Body of pancreas (tissue), 4 donors: Measurements from ENCODE around the gene DIAPH1.

ENCODE experiments used
- POLR2A ChIP-seq, 3 donors: fragments of 450-650 bp; IDR thresholded peaks; one replicate each; pipeline ENCODE4 v1.6.1; 2016; ENCODE audit warnings: antibody characterized with exemption in 3 of 3, mild to moderate bottlenecking in 2 of 3
- TF ChIP-seq, protein P1 (sequence below), 7 experiments: fragments of 450-650 bp in 4 of 7; fragments of 200-600 bp in 3 of 7; sonication (generic) in 3 of 7; IDR thresholded peaks; one replicate each; pipeline ENCODE4 v1.5.1; 2016 to 2019; ENCODE audit warnings: antibody characterized with exemption in 7 of 7

DNA sequence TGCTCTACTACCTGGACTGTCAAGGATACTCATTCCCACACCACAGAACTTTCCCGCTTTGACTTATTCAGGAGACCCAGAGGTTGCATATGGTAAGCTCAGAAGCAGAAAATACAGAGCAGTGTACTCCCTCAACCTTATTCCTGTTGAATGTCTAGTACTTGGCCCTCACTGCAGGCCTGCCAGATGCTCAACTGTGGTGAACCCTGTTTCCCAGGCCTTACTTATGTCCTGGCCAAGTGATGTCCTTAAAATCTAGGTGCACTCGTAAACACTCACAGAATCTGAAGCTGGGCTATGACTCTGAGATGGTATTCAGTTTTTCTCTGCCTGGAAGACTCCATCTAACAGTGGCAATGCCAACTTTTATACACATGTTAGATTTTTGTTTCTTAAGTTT, 21.0 kb downstream of the DIAPH1 start:
- TF ChIP-seq, protein P1, sequence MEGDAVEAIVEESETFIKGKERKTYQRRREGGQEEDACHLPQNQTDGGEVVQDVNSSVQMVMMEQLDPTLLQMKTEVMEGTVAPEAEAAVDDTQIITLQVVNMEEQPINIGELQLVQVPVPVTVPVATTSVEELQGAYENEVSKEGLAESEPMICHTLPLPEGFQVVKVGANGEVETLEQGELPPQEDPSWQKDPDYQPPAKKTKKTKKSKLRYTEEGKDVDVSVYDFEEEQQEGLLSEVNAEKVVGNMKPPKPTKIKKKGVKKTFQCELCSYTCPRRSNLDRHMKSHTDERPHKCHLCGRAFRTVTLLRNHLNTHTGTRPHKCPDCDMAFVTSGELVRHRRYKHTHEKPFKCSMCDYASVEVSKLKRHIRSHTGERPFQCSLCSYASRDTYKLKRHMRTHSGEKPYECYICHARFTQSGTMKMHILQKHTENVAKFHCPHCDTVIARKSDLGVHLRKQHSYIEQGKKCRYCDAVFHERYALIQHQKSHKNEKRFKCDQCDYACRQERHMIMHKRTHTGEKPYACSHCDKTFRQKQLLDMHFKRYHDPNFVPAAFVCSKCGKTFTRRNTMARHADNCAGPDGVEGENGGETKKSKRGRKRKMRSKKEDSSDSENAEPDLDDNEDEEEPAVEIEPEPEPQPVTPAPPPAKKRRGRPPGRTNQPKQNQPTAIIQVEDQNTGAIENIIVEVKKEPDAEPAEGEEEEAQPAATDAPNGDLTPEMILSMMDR (IDR thresholded peaks at IDR 0.05) = no peak
- no peak for TF ChIP-seq POLR2A (IDR thresholded peaks at IDR 0.05)
